ENCODE results near the gene ZCCHC10. TPM values are rescaled to one million over a fixed set of nuclear protein-coding genes. Genes with fewer than 3 reads are reported as not detected.

Gene ZCCHC10
- total RNA-seq, 1 donor from 2014 or later = 18.5 TPM

GRCh38 chr5:133053448-133053847 lies 27.1 kb upstream of the ZCCHC10 start:
- no peak for ATAC-seq
- Histone ChIP-seq H3K36me3 (no peaks in the 10 kb centered on the region), H3K27me3 (ENCODE audit: low read depth) (no peaks in the 10 kb centered on the region), H3K4me1 (peaks cover 51% of the 10 kb centered on the region), H3K27ac (no peak overlapping the region), H3K4me3 (peak overlapping the region; percentile 90), H3K9me3 (no peaks in the 10 kb centered on the region)
- intact Hi-C loops (cut with DNase I) = no loop called here
- no peak for DNase-seq
- no peak for TF ChIP-seq CTCF (IDR thresholded peaks at IDR 0.05)

- intact Hi-C loops (cut with DNase I) = no loop called here
- Histone ChIP-seq H3K4me3 (peak overlapping the region; percentile 90), H3K9me3 (no peaks in the 10 kb centered on the region), H3K27ac (peak overlapping the region; percentile 97), H3K36me3 (no peaks in the 10 kb centered on the region), H3K4me1 (peaks cover 49% of the 10 kb centered on the region), H3K27me3 (ENCODE audit: low read depth) (no peaks in the 10 kb centered on the region)
- DNase-seq = peak; percentile 84
- ATAC-seq = peak; percentile 75 to 78
- no peak for TF ChIP-seq CTCF (IDR thresholded peaks at IDR 0.05)
Measured at GRCh38 chr5:133052317-133053175, 26.2 kb upstream of the ZCCHC10 start.

- peak; percentile 96 to 97 for ATAC-seq
- no peak for TF ChIP-seq CTCF (IDR thresholded peaks at IDR 0.05)
- H3K36me3 ChIP-seq = no peaks in the 10 kb centered on the region
- H3K4me1 ChIP-seq = peaks cover 41% of the 10 kb centered on the region
- peak within 1 kb of the TSS; percentile 90 for H3K4me3 ChIP-seq
- peak within 1 kb of the TSS; percentile 97 for H3K27ac ChIP-seq
- H3K27me3 ChIP-seq (ENCODE audit: low read depth) = no peaks in the 10 kb centered on the region
- H3K9me3 ChIP-seq = no peaks in the 10 kb centered on the region
- DNase-seq = peak; percentile 98
- intact Hi-C loops (cut with DNase I) = no loop called here
Measured at GRCh38 chr5:133051542-133052316, 25.4 kb upstream of the ZCCHC10 start, which contains the start of gene HSPA4. Gene HSPA4, plus strand, starts transcription at chr5:133052013. Its CDS starts 238 bp downstream, at chr5:133052251.

- no peaks in the 10 kb centered on the region for H3K27me3 ChIP-seq (ENCODE audit: low read depth)
- peak overlapping the region; percentile 90 for H3K4me3 ChIP-seq
- no peaks in the 10 kb centered on the region for H3K9me3 ChIP-seq
- peaks cover 41% of the 10 kb centered on the region for H3K4me1 ChIP-seq
- H3K36me3 ChIP-seq = no peaks in the 10 kb centered on the region
- ATAC-seq (peak in 1 of 2 donors; percentile 16), DNase-seq (no peak)
- intact Hi-C loops (cut with DNase I) = no loop called here
- no peak for TF ChIP-seq CTCF (IDR thresholded peaks at IDR 0.05)
- H3K27ac ChIP-seq = peak overlapping the region; percentile 97
Measured at GRCh38 chr5:133051061-133051541, 24.8 kb upstream of the ZCCHC10 start.

- DNase-seq (no peak), ATAC-seq (no peak)
- peaks cover 41% of the 10 kb centered on the region for H3K4me1 ChIP-seq
- no peaks in the 10 kb centered on the region for H3K9me3 ChIP-seq
- intact Hi-C loops (cut with DNase I) = no loop called here
- no peaks in the 10 kb centered on the region for H3K36me3 ChIP-seq
- H3K4me3 ChIP-seq = peak overlapping the region; percentile 90
- no peaks in the 10 kb centered on the region for H3K27me3 ChIP-seq (ENCODE audit: low read depth)
- no peak for TF ChIP-seq CTCF (IDR thresholded peaks at IDR 0.05)
- peak overlapping the region; percentile 97 for H3K27ac ChIP-seq
Measured at GRCh38 chr5:133050521-133050920, 24.2 kb upstream of the ZCCHC10 start.
